K562 (cell line): ENCODE data around the gene AJUBA. TPM values are rescaled to one million over a fixed set of nuclear protein-coding genes. Genes with fewer than 3 reads are reported as not detected.

ENCODE experiments used
- ASH1L ChIP-seq: fragments of 450-650 bp; IDR thresholded peaks from 2 replicates; pipeline ENCODE4 v1.6.1; 2018; ENCODE audit warnings: borderline replicate concordance, mild to moderate bottlenecking, low read depth; ENCODE audit not compliant: partially characterized antibody
- CCAR2 ChIP-seq: fragments of 200-400 bp; formaldehyde crosslinking; IDR thresholded peaks from 2 replicates; pipeline ENCODE4 v1.6.1; 2017; ENCODE audit warnings: mild to moderate bottlenecking, low read depth, low read length
- CTBP1 ChIP-seq: fragments of 450-650 bp; IDR thresholded peaks from 2 replicates; pipeline ENCODE4 v1.6.1; 2016; ENCODE audit warnings: borderline replicate concordance
- ILF3 ChIP-seq: fragments of 450-650 bp; IDR thresholded peaks from 2 replicates; pipeline ENCODE4 v1.6.1; 2018; ENCODE audit warnings: antibody characterized with exemption, mild to moderate bottlenecking, moderate library complexity, borderline replicate concordance
- MAFK ChIP-seq: IDR thresholded peaks from 2 replicates; pipeline ENCODE4 v1.6.1; 2011; ENCODE audit warnings: low read length, improper control_type of control experiment
- NFE2 ChIP-seq: IDR thresholded peaks from 2 replicates; pipeline ENCODE4 v1.6.1; 2014; ENCODE audit warnings: antibody characterized with exemption, low read depth
- NFIC ChIP-seq: fragments of 450-650 bp; IDR thresholded peaks from 2 replicates; pipeline ENCODE4 v1.6.1; 2017; ENCODE audit warnings: mild to moderate bottlenecking, inconsistent platforms
- PHB ChIP-seq: fragments of 250-450 bp; sonication (Bioruptor Pico); IDR thresholded peaks from 2 replicates; pipeline ENCODE4 v1.5.0; 2021
- SMAD1 ChIP-seq: fragments of 150-350 bp; IDR thresholded peaks from 2 replicates; pipeline ENCODE4 v1.6.1; 2014; ENCODE audit warnings: low read length, low read depth; ENCODE audit not compliant: partially characterized antibody
- SNRNP70 ChIP-seq: fragments of 200-400 bp; formaldehyde crosslinking; optimal IDR thresholded peaks from 2 replicates; pipeline ENCODE3; 2017; ENCODE audit warnings: low read depth, low read length
- TAF1 ChIP-seq: IDR thresholded peaks from 2 replicates; pipeline ENCODE4 v1.6.1; 2011; ENCODE audit warnings: mild to moderate bottlenecking, low read length, moderate library complexity; ENCODE audit not compliant: insufficient read depth, control insufficient read depth, severe bottlenecking; ENCODE audit errors: extremely low read depth
- ZNF165 ChIP-seq: fragments of 250-450 bp; sonication (Bioruptor Pico); IDR thresholded peaks from 2 replicates; pipeline ENCODE4 v1.4.0; 2020; ENCODE audit warnings: borderline replicate concordance
- ZNF24 ChIP-seq: fragments of 450-650 bp; IDR thresholded peaks from 2 replicates; pipeline ENCODE4 v1.6.1; 2016
- polyA plus RNA-seq, 8 experiments: library from polyadenylated mRNA; depleted of rRNA in 4 of 8; stranded (reverse) in 5 of 8; unstranded in 3 of 8; fragments of >200 nt; fragmentation: Nextera tagmentation in 2 of 8; fragmentation: Illumina TruSeq in 1 of 8; extraction: Ambion mirVana in 2 of 8; extraction: Trizol in 1 of 8; gene quantifications; 2 replicates each; pipeline versions ENCODE4 v1.2.1 to v1.2.3, GENCODE V29; 2011 to 2014; ENCODE audit warnings: inconsistent platforms in 1 of 8, missing spikeins in 1 of 8
- total RNA-seq, 7 experiments: library from RNA; depleted of rRNA in 6 of 7; stranded (reverse); fragments of >200 nt in 6 of 7; fragmentation: Illumina TruSeq in 2 of 7; extraction: Trizol in 2 of 7; gene quantifications; 2 replicates each; pipeline versions ENCODE4 v1.2.1 to v1.2.3, GENCODE V29; 2011 to 2021; ENCODE audit warnings: low replicate concordance in 1 of 7
- TF ChIP-seq, protein P1 (sequence below): fragments of 450-650 bp; IDR thresholded peaks from 2 replicates; pipeline ENCODE4 v1.6.1; 2018; ENCODE audit not compliant: partially characterized antibody
- TF ChIP-seq, protein P2 (sequence below): fragments of 250-450 bp; sonication (Bioruptor Pico); IDR thresholded peaks from 2 replicates; pipeline ENCODE4 v1.5.1; 2021; ENCODE audit warnings: mild to moderate bottlenecking
- TF ChIP-seq, protein P3 (sequence below): fragments of 250-450 bp; sonication (Bioruptor Pico); IDR thresholded peaks from 2 replicates; pipeline ENCODE4 v1.4.0; 2020
- TF ChIP-seq, protein P4 (sequence below): sonication (generic); formaldehyde crosslinking; IDR thresholded peaks from 2 replicates; pipeline ENCODE4 v1.8.1; 2023; ENCODE audit warnings: mild to moderate bottlenecking, missing genetic modification reagents
- TF ChIP-seq, protein P5 (sequence below): sonication (generic); formaldehyde crosslinking; IDR thresholded peaks from 2 replicates; pipeline ENCODE4 v1.8.0; 2022; ENCODE audit warnings: mild to moderate bottlenecking, missing genetic modification reagents

The AJUBA gene
- total and polyA plus RNA-seq, 9 of the 15 experiments (the other 6 are each of a cell fraction or from before 2014, with no cell fraction given), result 0.73 to 4.7 (median 2.8) TPM

DNA sequence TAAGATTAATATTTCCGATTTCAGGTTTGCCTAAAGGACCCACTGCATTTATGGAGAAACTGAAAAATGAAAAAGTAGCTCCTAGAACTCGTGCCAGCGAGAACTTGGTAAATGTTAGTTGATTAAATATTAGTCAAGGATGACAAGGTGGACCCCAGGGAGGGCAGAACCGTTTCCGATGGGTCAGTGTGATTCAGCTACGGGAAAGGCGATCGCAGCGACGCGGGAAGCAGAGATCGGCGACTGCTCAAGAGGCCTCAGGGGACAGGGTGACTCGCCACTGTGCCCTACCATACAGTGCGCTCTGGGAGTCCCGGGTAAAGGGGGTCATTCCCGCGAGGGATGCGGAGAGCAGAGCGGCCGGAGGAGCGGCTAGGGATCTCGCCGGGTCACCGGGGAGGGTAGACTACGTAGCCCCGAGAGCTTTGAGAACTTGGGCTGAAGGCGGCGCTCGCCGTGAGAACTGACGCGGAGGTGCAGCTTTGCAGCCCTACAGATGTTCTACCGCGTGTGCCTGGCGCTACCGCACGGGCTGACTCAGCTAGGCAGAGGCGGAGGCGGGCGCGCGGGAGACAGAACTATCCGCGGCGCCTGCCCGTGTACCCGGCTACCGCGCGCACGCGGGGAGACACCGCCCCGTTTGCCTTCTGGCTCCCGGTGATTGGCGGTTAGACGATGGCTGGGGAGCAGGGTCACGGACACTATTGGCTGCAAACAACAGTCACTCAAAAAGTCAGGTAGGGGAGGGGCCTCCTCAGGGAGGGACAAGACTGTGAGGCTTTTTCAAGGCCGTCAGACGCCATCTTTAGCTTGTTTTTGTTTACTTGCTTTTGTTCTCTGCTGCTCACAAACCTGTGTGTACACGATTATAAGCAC lies 24.4 kb upstream of the AJUBA start (continued):
- TF ChIP-seq, protein P1, sequence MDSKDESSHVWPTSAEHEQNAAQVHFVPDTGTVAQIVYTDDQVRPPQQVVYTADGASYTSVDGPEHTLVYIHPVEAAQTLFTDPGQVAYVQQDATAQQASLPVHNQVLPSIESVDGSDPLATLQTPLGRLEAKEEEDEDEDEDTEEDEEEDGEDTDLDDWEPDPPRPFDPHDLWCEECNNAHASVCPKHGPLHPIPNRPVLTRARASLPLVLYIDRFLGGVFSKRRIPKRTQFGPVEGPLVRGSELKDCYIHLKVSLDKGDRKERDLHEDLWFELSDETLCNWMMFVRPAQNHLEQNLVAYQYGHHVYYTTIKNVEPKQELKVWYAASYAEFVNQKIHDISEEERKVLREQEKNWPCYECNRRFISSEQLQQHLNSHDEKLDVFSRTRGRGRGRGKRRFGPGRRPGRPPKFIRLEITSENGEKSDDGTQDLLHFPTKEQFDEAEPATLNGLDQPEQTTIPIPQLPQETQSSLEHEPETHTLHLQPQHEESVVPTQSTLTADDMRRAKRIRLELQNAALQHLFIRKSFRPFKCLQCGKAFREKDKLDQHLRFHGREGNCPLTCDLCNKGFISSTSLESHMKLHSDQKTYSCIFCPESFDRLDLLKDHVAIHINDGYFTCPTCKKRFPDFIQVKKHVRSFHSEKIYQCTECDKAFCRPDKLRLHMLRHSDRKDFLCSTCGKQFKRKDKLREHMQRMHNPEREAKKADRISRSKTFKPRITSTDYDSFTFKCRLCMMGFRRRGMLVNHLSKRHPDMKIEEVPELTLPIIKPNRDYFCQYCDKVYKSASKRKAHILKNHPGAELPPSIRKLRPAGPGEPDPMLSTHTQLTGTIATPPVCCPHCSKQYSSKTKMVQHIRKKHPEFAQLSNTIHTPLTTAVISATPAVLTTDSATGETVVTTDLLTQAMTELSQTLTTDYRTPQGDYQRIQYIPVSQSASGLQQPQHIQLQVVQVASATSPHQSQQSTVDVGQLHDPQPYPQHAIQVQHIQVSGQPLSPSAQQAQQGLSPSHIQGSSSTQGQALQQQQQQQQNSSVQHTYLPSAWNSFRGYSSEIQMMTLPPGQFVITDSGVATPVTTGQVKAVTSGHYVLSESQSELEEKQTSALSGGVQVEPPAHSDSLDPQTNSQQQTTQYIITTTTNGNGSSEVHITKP, result peak; percentile 74
- TF ChIP-seq PHB (CRISPR knock-in tag), result 0 out of 2 replicates have a peak, but pooled peaks have one; percentile 50
- no peak for TF ChIP-seq SNRNP70
- TF ChIP-seq, protein P2, sequence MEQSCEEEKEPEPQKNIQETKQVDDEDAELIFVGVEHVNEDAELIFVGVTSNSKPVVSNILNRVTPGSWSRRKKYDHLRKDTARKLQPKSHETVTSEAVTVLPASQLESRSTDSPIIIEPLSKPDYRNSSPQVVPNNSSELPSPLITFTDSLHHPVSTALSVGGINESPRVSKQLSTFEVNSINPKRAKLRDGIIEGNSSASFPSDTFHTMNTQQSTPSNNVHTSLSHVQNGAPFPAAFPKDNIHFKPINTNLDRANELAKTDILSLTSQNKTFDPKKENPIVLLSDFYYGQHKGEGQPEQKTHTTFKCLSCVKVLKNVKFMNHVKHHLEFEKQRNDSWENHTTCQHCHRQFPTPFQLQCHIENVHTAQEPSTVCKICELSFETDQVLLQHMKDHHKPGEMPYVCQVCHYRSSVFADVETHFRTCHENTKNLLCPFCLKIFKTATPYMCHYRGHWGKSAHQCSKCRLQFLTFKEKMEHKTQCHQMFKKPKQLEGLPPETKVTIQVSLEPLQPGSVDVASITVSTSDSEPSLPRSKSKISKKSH (CRISPR knock-in tag), result no peak
- 0 out of 2 replicates have a peak, but pooled peaks have one; percentile 25 for TF ChIP-seq ZNF24
- TF ChIP-seq, protein P3, sequence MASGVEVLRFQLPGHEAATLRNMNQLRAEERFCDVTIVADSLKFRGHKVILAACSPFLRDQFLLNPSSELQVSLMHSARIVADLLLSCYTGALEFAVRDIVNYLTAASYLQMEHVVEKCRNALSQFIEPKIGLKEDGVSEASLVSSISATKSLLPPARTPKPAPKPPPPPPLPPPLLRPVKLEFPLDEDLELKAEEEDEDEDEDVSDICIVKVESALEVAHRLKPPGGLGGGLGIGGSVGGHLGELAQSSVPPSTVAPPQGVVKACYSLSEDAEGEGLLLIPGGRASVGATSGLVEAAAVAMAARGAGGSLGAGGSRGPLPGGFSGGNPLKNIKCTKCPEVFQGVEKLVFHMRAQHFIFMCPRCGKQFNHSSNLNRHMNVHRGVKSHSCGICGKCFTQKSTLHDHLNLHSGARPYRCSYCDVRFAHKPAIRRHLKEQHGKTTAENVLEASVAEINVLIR (CRISPR knock-in tag), result peak; percentile 33; the same call in 1 of the 2 replicates
- TF ChIP-seq ILF3, result no peak
- peak; percentile 91 for TF ChIP-seq ASH1L
- TF ChIP-seq CCAR2, result no peak
- peak; percentile 17 for TF ChIP-seq SMAD1
- TF ChIP-seq, protein P4, sequence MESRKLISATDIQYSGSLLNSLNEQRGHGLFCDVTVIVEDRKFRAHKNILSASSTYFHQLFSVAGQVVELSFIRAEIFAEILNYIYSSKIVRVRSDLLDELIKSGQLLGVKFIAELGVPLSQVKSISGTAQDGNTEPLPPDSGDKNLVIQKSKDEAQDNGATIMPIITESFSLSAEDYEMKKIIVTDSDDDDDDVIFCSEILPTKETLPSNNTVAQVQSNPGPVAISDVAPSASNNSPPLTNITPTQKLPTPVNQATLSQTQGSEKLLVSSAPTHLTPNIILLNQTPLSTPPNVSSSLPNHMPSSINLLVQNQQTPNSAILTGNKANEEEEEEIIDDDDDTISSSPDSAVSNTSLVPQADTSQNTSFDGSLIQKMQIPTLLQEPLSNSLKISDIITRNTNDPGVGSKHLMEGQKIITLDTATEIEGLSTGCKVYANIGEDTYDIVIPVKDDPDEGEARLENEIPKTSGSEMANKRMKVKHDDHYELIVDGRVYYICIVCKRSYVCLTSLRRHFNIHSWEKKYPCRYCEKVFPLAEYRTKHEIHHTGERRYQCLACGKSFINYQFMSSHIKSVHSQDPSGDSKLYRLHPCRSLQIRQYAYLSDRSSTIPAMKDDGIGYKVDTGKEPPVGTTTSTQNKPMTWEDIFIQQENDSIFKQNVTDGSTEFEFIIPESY (CRISPR knock-in tag), result peak; percentile 64; the same call in 1 of the 2 replicates
- TF ChIP-seq NFE2, result peak; percentile 77
- TF ChIP-seq, protein P5, sequence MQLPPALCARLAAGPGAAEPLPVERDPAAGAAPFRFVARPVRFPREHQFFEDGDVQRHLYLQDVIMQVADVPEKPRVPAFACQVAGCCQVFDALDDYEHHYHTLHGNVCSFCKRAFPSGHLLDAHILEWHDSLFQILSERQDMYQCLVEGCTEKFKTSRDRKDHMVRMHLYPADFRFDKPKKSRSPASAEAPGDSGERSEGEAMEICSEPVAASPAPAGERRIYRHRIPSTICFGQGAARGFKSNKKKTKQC, result peak; percentile 95
- 0 out of 2 replicates have a peak, but pooled peaks have one; percentile 29 for TF ChIP-seq NFIC
- no peak for TF ChIP-seq ZNF165 (CRISPR knock-in tag)
- peak; percentile 97 for TF ChIP-seq CTBP1
- TF ChIP-seq MAFK, result 0 out of 2 replicates have a peak, but pooled peaks have one; percentile 3
- TF ChIP-seq TAF1, result peak; percentile 77
